ENCODE measurements around the gene DNAJC5. TPM values are rescaled to one million over a fixed set of nuclear protein-coding genes. Genes with fewer than 3 reads are reported as not detected.

The DNAJC5 gene
- total RNA-seq, 1 experiment from 2014 or later: 44.9 TPM

DNA sequence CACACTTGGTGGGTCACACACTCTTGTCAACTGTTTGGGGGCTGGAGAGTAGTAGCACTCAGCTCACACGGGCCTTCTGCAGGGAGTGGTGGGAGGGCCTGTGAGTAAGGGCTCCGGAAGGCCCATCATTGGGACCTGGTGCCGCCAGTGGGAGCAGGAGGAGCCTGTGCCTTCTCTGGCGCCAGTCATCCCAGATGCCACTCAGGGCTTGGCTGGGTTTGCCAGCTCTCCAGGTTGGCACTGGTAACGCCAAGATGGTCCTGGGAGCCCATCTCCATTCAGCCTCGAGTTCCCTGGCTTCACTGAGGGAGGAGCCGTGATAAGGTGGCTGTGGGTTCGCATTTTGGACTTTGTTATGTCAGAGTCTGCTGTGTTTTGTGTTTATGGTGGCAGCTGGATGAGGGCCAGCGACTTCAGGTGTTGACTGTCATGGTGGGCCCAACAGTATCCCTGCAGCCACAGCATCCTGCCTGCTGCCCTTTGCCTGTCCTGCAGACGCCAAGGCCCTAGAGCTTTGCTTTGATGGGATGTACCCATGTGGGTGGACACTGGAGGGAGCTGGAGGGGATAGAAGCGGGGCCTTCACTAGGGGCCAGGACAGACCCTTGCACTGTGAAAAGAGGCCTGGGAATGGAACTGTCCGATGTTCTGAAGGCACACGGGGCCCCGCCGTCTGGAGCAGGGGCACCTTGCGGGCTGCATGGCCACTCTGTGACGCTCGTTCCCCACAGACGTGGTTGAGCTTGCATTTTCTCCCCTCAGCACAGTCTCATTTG, 13.3 kb upstream of the DNAJC5 start:
- Histone ChIP-seq H3K36me3 (ENCODE audit: insufficient read depth, low read length, poor library complexity, severe bottlenecking) (peaks cover 9% of the 10 kb centered on the region), H3K27me3 (replicated peaks; ENCODE audit: insufficient read depth, low read depth, low read length, poor library complexity) (no peaks in the 10 kb centered on the region), H3K9me3 (ENCODE audit: low read depth, low read length, poor library complexity, severe bottlenecking) (no peaks in the 10 kb centered on the region), H3K4me1 (ENCODE audit: insufficient read depth, low read length, poor library complexity, severe bottlenecking) (no peaks in the 10 kb centered on the region), H3K4me3 (ENCODE audit: low read depth, low read length, poor library complexity, severe bottlenecking) (no peak overlapping the region), H3K27ac (ENCODE audit: low read depth, low read length, poor library complexity, severe bottlenecking) (no peak overlapping the region)
- no peak for DNase-seq (ENCODE audit: low spot score)
- ChIA-PET CTCF (no interaction called here), POLR2A (ENCODE audit: low non-redundant PET) (no interaction called here)
- no peak for TF ChIP-seq EZH2 (IDR thresholded peaks at IDR 0.05; ENCODE audit: borderline replicate concordance, low read depth, low read length, poor library complexity, severe bottlenecking)
- TF ChIP-seq, protein P1, sequence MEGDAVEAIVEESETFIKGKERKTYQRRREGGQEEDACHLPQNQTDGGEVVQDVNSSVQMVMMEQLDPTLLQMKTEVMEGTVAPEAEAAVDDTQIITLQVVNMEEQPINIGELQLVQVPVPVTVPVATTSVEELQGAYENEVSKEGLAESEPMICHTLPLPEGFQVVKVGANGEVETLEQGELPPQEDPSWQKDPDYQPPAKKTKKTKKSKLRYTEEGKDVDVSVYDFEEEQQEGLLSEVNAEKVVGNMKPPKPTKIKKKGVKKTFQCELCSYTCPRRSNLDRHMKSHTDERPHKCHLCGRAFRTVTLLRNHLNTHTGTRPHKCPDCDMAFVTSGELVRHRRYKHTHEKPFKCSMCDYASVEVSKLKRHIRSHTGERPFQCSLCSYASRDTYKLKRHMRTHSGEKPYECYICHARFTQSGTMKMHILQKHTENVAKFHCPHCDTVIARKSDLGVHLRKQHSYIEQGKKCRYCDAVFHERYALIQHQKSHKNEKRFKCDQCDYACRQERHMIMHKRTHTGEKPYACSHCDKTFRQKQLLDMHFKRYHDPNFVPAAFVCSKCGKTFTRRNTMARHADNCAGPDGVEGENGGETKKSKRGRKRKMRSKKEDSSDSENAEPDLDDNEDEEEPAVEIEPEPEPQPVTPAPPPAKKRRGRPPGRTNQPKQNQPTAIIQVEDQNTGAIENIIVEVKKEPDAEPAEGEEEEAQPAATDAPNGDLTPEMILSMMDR (conservative IDR thresholded peaks at IDR 0.05; ENCODE audit: low read depth, low read length): no peak
- BruUV-seq (replicated peaks): no TSS peak
- intact Hi-C loops (cut with micrococcal nuclease; ENCODE audit: unreplicated experiment): no loop called here

DNA sequence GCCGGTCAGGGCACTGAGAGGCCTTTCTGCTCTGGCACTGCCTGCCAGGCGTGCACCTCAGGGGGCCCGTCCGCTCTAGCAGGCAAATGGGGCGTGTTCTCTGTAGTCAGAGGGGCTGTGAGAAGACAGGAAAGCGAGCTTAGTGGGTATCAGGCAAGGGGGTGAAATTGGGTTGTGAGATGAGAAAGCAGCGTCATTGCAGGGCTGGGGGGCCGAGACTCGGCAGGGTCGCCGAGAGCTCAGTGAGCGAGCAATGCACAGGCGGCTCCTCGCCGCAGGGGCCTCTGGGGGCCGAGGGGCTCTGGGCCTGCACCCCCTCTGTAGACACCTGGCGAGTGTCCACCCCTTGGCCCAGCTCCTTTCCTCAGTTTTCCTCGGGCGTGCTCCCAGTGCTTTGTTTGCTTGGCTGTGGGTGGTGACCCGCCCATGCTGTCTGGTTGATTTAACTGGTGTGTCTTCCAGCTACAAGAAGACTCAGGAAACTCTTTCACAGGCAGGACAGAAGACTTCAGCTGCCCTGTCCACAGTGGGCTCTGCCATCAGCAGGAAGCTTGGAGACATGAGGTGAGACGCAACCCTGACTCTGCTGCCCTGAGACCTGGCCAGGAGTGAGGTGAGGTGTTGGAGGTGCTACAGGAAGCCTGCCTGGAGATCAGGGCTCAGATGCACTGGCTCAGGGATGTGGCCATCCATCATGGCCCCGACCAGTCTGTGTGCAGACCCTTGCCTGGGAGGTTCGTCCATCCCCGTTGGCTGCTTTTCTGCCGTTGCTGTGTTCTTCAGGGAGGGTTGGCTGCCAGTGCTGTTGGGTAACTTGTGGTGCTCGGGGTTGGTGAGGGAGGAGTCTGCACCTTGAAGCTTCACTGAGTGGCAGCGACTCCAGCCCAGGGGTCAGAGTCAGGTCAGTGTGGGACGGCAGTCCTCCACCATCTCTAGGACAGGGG, 12.4 kb upstream of the DNAJC5 start:
- H3K36me3 ChIP-seq (ENCODE audit: insufficient read depth, low read length, poor library complexity, severe bottlenecking): peaks cover 14% of the 10 kb centered on the region
- no peaks in the 10 kb centered on the region for H3K9me3 ChIP-seq (ENCODE audit: low read depth, low read length, poor library complexity, severe bottlenecking)
- no peaks in the 10 kb centered on the region for H3K27me3 ChIP-seq (replicated peaks; ENCODE audit: insufficient read depth, low read depth, low read length, poor library complexity)
- no peak for DNase-seq (ENCODE audit: low spot score)
- ChIA-PET CTCF (no interaction called here), POLR2A (ENCODE audit: low non-redundant PET) (no interaction called here)
- H3K4me3 ChIP-seq (ENCODE audit: low read depth, low read length, poor library complexity, severe bottlenecking): no peak overlapping the region
- no TSS peak for BruUV-seq (replicated peaks)
- no peaks in the 10 kb centered on the region for H3K4me1 ChIP-seq (ENCODE audit: insufficient read depth, low read length, poor library complexity, severe bottlenecking)
- H3K27ac ChIP-seq (ENCODE audit: low read depth, low read length, poor library complexity, severe bottlenecking): no peak overlapping the region
- intact Hi-C loops (cut with micrococcal nuclease; ENCODE audit: unreplicated experiment): no loop called here
- TF ChIP-seq, protein P1 (conservative IDR thresholded peaks at IDR 0.05; ENCODE audit: low read depth, low read length): no peak
- no peak for TF ChIP-seq EZH2 (IDR thresholded peaks at IDR 0.05; ENCODE audit: borderline replicate concordance, low read depth, low read length, poor library complexity, severe bottlenecking)

DNA sequence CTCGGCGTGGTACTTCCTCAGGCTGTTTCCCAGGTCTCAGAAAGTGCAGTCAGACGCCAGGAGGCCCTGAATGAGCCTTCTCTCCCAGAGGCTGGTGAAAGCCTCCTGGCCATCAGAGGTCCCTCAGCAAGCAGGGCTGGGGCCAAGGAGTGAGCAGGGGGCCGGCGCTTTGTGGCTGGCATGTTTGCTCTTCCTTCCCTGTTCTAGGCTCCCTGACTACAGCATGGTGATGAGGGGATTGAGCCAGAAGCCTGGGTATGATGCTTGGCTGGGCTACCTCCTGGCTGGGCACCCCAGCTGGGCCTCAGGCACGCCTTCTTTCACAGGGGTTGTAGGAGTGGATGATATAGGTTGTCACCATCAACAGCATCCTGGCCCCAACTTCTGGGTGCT, 11.7 kb upstream of the DNAJC5 start:
- BruUV-seq (replicated peaks): no TSS peak
- intact Hi-C loops (cut with micrococcal nuclease; ENCODE audit: unreplicated experiment): no loop called here
- no peak overlapping the region for H3K27ac ChIP-seq (ENCODE audit: low read depth, low read length, poor library complexity, severe bottlenecking)
- H3K9me3 ChIP-seq (ENCODE audit: low read depth, low read length, poor library complexity, severe bottlenecking): no peaks in the 10 kb centered on the region
- ChIA-PET POLR2A (ENCODE audit: low non-redundant PET) (no interaction called here), CTCF (no interaction called here)
- TF ChIP-seq, protein P1 (conservative IDR thresholded peaks at IDR 0.05; ENCODE audit: low read depth, low read length): no peak
- no peak for TF ChIP-seq EZH2 (IDR thresholded peaks at IDR 0.05; ENCODE audit: borderline replicate concordance, low read depth, low read length, poor library complexity, severe bottlenecking)
- H3K4me1 ChIP-seq (ENCODE audit: insufficient read depth, low read length, poor library complexity, severe bottlenecking): no peaks in the 10 kb centered on the region
- DNase-seq (ENCODE audit: low spot score): no peak
- no peaks in the 10 kb centered on the region for H3K27me3 ChIP-seq (replicated peaks; ENCODE audit: insufficient read depth, low read depth, low read length, poor library complexity)
- peaks cover 12% of the 10 kb centered on the region for H3K36me3 ChIP-seq (ENCODE audit: insufficient read depth, low read length, poor library complexity, severe bottlenecking)
- H3K4me3 ChIP-seq (ENCODE audit: low read depth, low read length, poor library complexity, severe bottlenecking): no peak overlapping the region

All from A673 (cell line).